ENCODE measurements around the gene VWA2. TPM values are rescaled to one million over a fixed set of nuclear protein-coding genes. Genes with fewer than 3 reads are reported as not detected.

Gene VWA2
- total RNA-seq, 1 donor from 2014 or later = not detected

DNA sequence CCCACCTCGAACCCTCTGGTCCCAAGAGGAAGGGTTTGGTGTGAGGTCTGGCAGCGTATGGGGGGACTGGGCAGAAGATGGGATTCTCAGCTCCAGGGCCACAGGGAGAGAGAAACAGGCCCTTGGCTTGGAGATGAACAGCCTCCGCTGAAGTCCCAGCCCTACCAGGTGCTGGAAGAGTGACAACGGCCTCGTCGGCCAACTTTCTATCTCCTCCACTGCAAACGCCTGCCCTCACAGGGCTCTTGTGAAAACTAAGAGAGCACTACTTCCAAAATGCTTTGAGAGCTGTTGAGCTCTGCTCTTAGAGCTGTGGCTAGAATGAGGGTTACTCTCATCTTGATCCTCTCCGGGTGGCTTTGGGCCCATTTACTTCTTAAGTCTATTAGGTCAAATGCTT is 101.8 kb downstream of the VWA2 start:
- no peak for DNase-seq (ENCODE audit: low read depth, low spot score)

Other genes starting within 250 kb of the VWA2 start
- gene ADRB1, start 195.4 kb upstream of the VWA2 start, total RNA-seq = 0.13 and 0.28 TPM in 2 replicates
- 12.8 and 15.7 TPM in 2 replicates for gene CCDC186, start 65.1 kb upstream of the VWA2 start, total RNA-seq
- gene TDRD1, start 59.9 kb upstream of the VWA2 start, total RNA-seq = not detected in 2 replicates
- 1.3 and 7.3 TPM in 2 replicates for gene AFAP1L2, start 165.2 kb downstream of the VWA2 start, total RNA-seq